Neuronal stem cell (in vitro differentiated cells): ENCODE data around the gene ZFTA. TPM values are rescaled to one million over a fixed set of nuclear protein-coding genes. Genes with fewer than 3 reads are reported as not detected.

Experiments used
- DNase-seq: peaks from one replicate; pipeline ENCODE4 v3.0.0-alpha.2; 2013; ENCODE audit warnings: low spot score
- H2AFZ ChIP-seq: one replicate; pipeline ENCODE4 v1.6.1; 2013; ENCODE audit warnings: mild to moderate bottlenecking, low read length, inconsistent platforms
- H2AK5ac ChIP-seq: 2 replicates; pipeline ENCODE4 v1.6.1; 2013; ENCODE audit warnings: low read depth, mild to moderate bottlenecking, inconsistent platforms, low read length, moderate library complexity, mixed read lengths
- H2BK120ac ChIP-seq: 2 replicates; pipeline ENCODE4 v1.6.1; 2013; ENCODE audit warnings: low read depth, mild to moderate bottlenecking, inconsistent platforms, low read length, moderate library complexity, mixed read lengths
- H2BK12ac ChIP-seq: one replicate; pipeline ENCODE4 v1.6.1; 2013; ENCODE audit warnings: low read length, inconsistent platforms
- H2BK15ac ChIP-seq: 2 replicates; pipeline ENCODE4 v1.6.1; 2013; ENCODE audit warnings: mild to moderate bottlenecking, low read length, inconsistent platforms, mixed read lengths
- H2BK5ac ChIP-seq: one replicate; pipeline ENCODE4 v1.6.1; 2013; ENCODE audit warnings: inconsistent platforms, mild to moderate bottlenecking, low read length, moderate library complexity
- H3K14ac ChIP-seq: one replicate; pipeline ENCODE4 v1.6.1; 2013; ENCODE audit warnings: low read length, inconsistent platforms
- H3K18ac ChIP-seq: 2 replicates; pipeline ENCODE4 v1.6.1; 2013; ENCODE audit warnings: low read length, inconsistent platforms
- H3K23ac ChIP-seq: 2 replicates; pipeline ENCODE4 v1.6.1; 2013; ENCODE audit warnings: low read depth, mild to moderate bottlenecking, mixed read lengths, low read length, inconsistent platforms; ENCODE audit not compliant: poor library complexity
- H3K27ac ChIP-seq: replicated peaks from 3 replicates; pipeline ENCODE4 v1.5.1; 2013; ENCODE audit warnings: low read length, inconsistent platforms
- H3K27me3 ChIP-seq, 3 experiments: 2 replicates each; pipeline ENCODE4 v1.6.1; 2013; ENCODE audit warnings: low read length in 3 of 3, mild to moderate bottlenecking in 2 of 3, inconsistent platforms in 1 of 3, low read depth in 1 of 3, mixed read lengths in 1 of 3, moderate library complexity in 1 of 3; ENCODE audit not compliant: control insufficient read depth in 3 of 3, insufficient read depth in 3 of 3
- H3K36me3 ChIP-seq, 2 donors: replicated peaks in 1 of 2; 2 replicates each; pipeline ENCODE4 v1.6.1; 2013; ENCODE audit warnings: low read length in 2 of 2; ENCODE audit not compliant: control insufficient read depth in 2 of 2, insufficient read depth in 2 of 2
- H3K4ac ChIP-seq: 2 replicates; pipeline ENCODE4 v1.6.1; 2013; ENCODE audit warnings: inconsistent platforms, mild to moderate bottlenecking, low read length, moderate library complexity
- H3K4me1 ChIP-seq, 2 donors: 1 replicate in 1 of 2; 2 replicates in 1 of 2; pipeline ENCODE4 v1.6.1; 2013; ENCODE audit warnings: low read length in 2 of 2, low read depth in 1 of 2; ENCODE audit not compliant: control insufficient read depth in 2 of 2, insufficient read depth in 1 of 2
- H3K4me2 ChIP-seq: one replicate; pipeline ENCODE4 v1.6.1; 2013; ENCODE audit warnings: mild to moderate bottlenecking, low read length, inconsistent platforms; ENCODE audit not compliant: insufficient read depth, poor library complexity, severe bottlenecking
- H3K4me3 ChIP-seq, 2 donors: 2 replicates each; pipeline ENCODE4 v1.5.1; 2013; ENCODE audit warnings: low read length in 2 of 2, mild to moderate bottlenecking in 2 of 2, inconsistent platforms in 1 of 2, moderate library complexity in 1 of 2
- H3K79me1 ChIP-seq: one replicate; pipeline ENCODE4 v1.6.1; 2013; ENCODE audit warnings: low read depth, mild to moderate bottlenecking, inconsistent platforms, low read length, moderate library complexity
- H3K9ac ChIP-seq: one replicate; pipeline ENCODE4 v1.6.1; 2013; ENCODE audit warnings: mild to moderate bottlenecking, low read depth, low read length, inconsistent platforms; ENCODE audit not compliant: poor library complexity
- H3K9me3 ChIP-seq, 2 donors: replicated peaks in 1 of 2; 2 replicates each; pipeline versions ENCODE3 to v1.6.1; 2013; ENCODE audit warnings: low read length in 2 of 2, mild to moderate bottlenecking in 2 of 2, inconsistent platforms in 1 of 2, low read depth in 1 of 2, mixed read lengths in 1 of 2, moderate library complexity in 1 of 2; ENCODE audit not compliant: control insufficient read depth in 2 of 2, insufficient read depth in 1 of 2
- H4K8ac ChIP-seq: one replicate; pipeline ENCODE4 v1.6.1; 2013; ENCODE audit warnings: low read depth, mild to moderate bottlenecking, inconsistent platforms, low read length, moderate library complexity
- H4K91ac ChIP-seq: one replicate; pipeline ENCODE4 v1.6.1; 2013; ENCODE audit warnings: low read length, low read depth, mild to moderate bottlenecking, inconsistent platforms; ENCODE audit not compliant: poor library complexity
- WGBS, 2 donors: extraction: QIAGEN DNeasy Blood & Tissue Kit; methylation state at CpG; one replicate each; pipeline ENCODE4 v1.1.7; 2013; ENCODE audit warnings: missing lambda C conversion rate in 2 of 2, mixed read lengths in 1 of 2; ENCODE audit not compliant: insufficient read length in 2 of 2, insufficient replicate concordance in 1 of 2; ENCODE audit errors: extremely low coverage in 2 of 2; 5-methylcytosine and 5-hydroxymethylcytosine counted together
- small RNA-seq: library from polyadenylated mRNA; stranded (forward); fragments of <200 nt; extraction: miRNeasy Mini kit (QIAGEN cat#:217004); gene quantifications from one replicate; pipeline ENCODE3, GENCODE V24; 2013; ENCODE audit not compliant: insufficient read depth

ZFTA gene

GRCh38 chr11:63719001-63719400 is 49.6 kb downstream of the ZFTA start:
- Histone ChIP-seq H2AK5ac (no peak overlapping the region), H3K4me3 (no peak overlapping the region), H3K36me3 (peaks cover 4 to 29% of the 10 kb centered on the region in 2 donors), H2BK5ac (no peak overlapping the region), H3K14ac (no peak overlapping the region), H2BK15ac (no peak overlapping the region), H3K4me2 (no peak overlapping the region), H2BK12ac (no peak overlapping the region), H4K8ac (no peak overlapping the region), H3K4me1 (no peaks in the 10 kb centered on the region), H3K18ac (no peak overlapping the region), H3K9me3 (no peaks in the 10 kb centered on the region), H2AFZ (no peak overlapping the region), H3K9ac (no peak overlapping the region), H3K79me1 (peaks cover 2% of the 10 kb centered on the region), H4K91ac (no peak overlapping the region), H3K27me3 (no peaks in the 10 kb centered on the region), H3K27ac (no peak overlapping the region), H3K4ac (no peak overlapping the region), H2BK120ac (no peak overlapping the region), H3K23ac (no peak overlapping the region)
- WGBS, 2 donors: no CpG with 5 or more reads among the region's 1 CpG
- DNase-seq: no peak

Small RNA genes within 50 kb of the gene (small RNA-seq; reads per million reads assigned to genes)
- gene RN7SL596P: not detected
